ENCODE results near the gene PIK3R5.

DNA sequence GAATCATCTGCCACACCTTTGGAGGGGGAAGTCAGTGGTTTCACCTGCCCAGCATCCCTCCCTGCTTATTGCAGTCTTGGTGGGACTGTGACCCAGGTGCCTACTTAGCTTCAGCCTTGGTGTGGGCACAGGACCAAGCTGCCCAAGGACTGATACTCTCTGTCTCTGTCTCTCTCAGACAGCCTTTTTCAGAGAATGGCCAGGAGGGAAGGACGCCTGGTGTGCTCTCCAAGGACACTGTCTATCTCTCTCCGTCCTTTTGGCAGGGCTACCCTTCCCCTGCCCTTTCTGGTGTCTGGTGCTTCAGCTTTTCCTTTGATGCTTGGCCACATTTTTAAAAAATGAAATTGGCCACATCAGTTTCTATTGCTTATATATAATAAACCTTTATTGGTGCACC is 117.6 kb downstream of the PIK3R5 start:
- TF ChIP-seq JUN (IDR thresholded peaks at IDR 0.05; ENCODE audit: borderline replicate concordance, insufficient read depth, insufficient read length, low read depth): no peak
- no peak for TF ChIP-seq POLR2A (IDR thresholded peaks at IDR 0.05; ENCODE audit: low read depth, low read length)
- no peak for TF ChIP-seq POLR2AphosphoS5 (IDR thresholded peaks at IDR 0.05; ENCODE audit: insufficient read depth, low read depth, low read length)
- no peak for TF ChIP-seq EZH2 (IDR thresholded peaks at IDR 0.05; ENCODE audit: borderline replicate concordance, low read depth, low read length, severe bottlenecking)

All from endothelial cell of umbilical vein (primary cell).